BLaER1 (cell line): Measurements from ENCODE around the gene PRRC2B.
"Not testable (repeated sequence)": the region's sequence is repeated elsewhere in the genome, so short reads cannot be mapped to it uniquely, and the experiment has no call there.

Source experiments
- H3K27ac ChIP-seq: shearing (Covaris generic); formaldehyde crosslinking; 2 replicates; pipeline ENCODE4 v1.8.1; 2022
- H3K27me3 ChIP-seq: shearing (Covaris generic); formaldehyde crosslinking; 2 replicates; pipeline ENCODE4 v1.8.1; 2022
- H3K36me3 ChIP-seq: shearing (Covaris generic); formaldehyde crosslinking; 2 replicates; pipeline ENCODE4 v1.8.1; 2022
- H3K4me1 ChIP-seq: shearing (Covaris generic); formaldehyde crosslinking; 2 replicates; pipeline ENCODE4 v1.8.1; 2022
- H3K4me2 ChIP-seq: shearing (Covaris generic); formaldehyde crosslinking; 2 replicates; pipeline ENCODE4 v1.8.1; 2022
- H3K4me3 ChIP-seq: shearing (Covaris generic); formaldehyde crosslinking; 2 replicates; pipeline ENCODE4 v1.8.1; 2022
- H3K9ac ChIP-seq: shearing (Covaris generic); formaldehyde crosslinking; 2 replicates; pipeline ENCODE4 v1.8.1; 2022
- H3K9me3 ChIP-seq: shearing (Covaris generic); formaldehyde crosslinking; 2 replicates; pipeline ENCODE4 v1.8.1; 2022
- H4K20me1 ChIP-seq: shearing (Covaris generic); formaldehyde crosslinking; 2 replicates; pipeline ENCODE4 v1.8.1; 2022
- Cebpa-rat ChIP-seq: shearing (Covaris generic); IDR thresholded peaks from 2 replicates; pipeline ENCODE4 v1.8.1; 2022

The PRRC2B gene

DNA sequence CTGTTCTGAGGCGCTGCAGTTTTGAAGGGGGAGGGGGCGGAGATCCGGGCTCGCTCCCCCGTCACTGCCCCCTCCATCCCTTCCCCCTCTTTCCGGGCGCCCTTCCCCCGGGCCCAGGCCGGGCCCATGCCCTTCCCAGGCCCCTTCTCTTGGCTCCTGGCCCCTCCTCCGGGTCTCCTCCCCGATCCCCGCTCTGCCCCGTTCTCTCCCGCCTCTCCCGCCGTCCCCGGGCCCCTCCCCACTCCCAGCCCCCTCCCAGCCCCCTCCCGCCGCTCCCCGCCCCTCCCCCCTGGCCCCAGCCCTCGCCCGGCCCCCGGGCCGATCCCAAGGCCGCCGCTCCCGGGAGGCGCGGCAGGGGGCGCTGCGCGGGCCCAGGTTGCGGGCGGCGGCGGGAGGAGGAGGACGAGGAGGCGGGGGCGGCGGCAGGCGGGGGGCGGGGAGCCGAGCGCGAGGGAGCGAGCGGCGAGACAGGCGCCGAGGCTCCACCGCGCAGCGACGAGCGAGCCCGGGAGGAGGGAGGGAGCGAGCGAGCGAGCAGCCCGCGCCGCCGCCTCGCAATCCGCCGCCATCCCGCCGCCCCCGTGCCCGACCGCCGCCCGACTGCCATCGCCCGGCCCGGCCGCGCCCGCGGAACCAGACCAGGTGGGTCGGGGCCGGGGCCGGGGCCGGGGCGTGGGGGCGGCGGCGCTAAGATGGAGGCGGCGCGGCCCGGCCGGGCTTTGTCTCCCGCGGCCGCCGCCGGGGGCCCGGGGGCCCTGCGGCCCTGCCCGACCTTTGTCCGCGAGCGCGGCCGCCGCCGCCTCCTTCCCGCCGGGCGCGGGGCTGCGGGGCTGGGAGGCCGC, at the start of gene PRRC2B:
PRRC2B (plus strand) TSS at position 465 of the 842 bp plus-strand sequence. CDS start 36,059 bp downstream, outside the sequence.
- 0 out of 2 replicates have a peak, but pooled peaks have one; percentile 6 for TF ChIP-seq Cebpa-rat
- no peaks in the 10 kb centered on the region for H3K27me3 ChIP-seq
- peaks cover 11% of the 10 kb centered on the region for H3K36me3 ChIP-seq
- peaks cover 43% of the 10 kb centered on the region for H4K20me1 ChIP-seq
- peaks cover 59% of the 10 kb centered on the region for H3K4me1 ChIP-seq
- peak within 1 kb of the TSS; percentile 100 for H3K27ac ChIP-seq
- peak within 1 kb of the TSS; percentile 97 for H3K4me2 ChIP-seq
- H3K9me3 ChIP-seq = no peaks in the 10 kb centered on the region
- H3K4me3 ChIP-seq = peak within 1 kb of the TSS; percentile 95
- peak within 1 kb of the TSS; percentile 100 for H3K9ac ChIP-seq

DNA sequence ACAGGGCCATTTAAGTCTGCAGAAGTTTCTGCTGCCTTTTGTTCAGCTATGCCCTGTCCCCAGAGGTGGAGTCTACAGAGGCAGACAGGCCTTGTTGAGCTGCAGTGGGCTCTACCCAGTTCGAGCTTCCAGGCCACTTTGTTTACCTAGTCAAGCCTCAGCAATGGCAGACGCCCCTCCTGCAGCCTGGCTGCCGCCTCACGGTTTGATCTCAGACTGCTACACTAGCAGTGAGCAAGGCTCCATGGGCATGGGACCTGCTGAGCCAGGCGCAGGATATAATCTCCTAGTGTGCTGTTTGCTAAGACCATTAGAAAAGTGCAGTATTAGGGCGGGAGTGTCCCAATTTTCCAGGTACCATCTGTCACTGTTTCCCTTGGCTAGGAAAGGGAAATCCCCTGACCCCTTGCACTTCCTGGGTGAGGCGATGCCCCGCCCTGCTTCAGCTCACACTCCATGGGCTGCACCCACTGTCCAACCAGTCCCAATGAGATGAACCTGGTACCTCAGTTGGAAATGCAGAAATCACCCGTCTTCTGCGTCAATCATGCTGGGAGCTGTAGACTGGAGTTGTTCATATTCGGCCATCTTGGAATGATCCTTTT, 48.9 kb upstream of the PRRC2B start:
- not testable (repeated sequence) for H3K36me3 ChIP-seq, H3K27ac ChIP-seq, H4K20me1 ChIP-seq, H3K27me3 ChIP-seq, H3K9me3 ChIP-seq, H3K4me2 ChIP-seq, H3K4me3 ChIP-seq, H3K9ac ChIP-seq
- peaks cover 29% of the 10 kb centered on the region for H3K4me1 ChIP-seq

DNA sequence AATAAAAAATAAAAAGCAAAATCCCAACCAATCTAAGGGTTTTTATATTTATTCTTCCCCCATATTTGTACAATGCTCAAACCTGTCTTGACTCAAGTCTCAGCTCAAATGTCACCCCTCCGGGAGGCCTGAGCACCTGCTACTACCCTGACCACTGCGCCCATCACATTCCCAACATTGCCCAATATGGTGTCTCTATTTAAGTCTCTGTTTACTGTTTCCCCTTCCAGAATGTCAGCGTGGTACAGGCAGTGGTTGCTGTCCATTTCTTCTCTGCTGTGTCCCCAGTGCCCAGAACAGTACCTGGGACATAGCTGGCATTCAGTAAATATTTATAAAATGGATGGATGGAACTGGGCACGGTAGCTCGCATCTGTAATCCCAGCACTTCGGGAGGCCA, 47.3 kb upstream of the PRRC2B start:
- no peaks in the 10 kb centered on the region for H4K20me1 ChIP-seq
- no peak for TF ChIP-seq Cebpa-rat
- no peaks in the 10 kb centered on the region for H3K36me3 ChIP-seq
- H3K9me3 ChIP-seq = no peaks in the 10 kb centered on the region
- H3K9ac ChIP-seq = no peak overlapping the region
- no peak overlapping the region for H3K4me2 ChIP-seq
- H3K27me3 ChIP-seq = no peaks in the 10 kb centered on the region
- H3K4me3 ChIP-seq = no peak overlapping the region
- peaks cover 40% of the 10 kb centered on the region for H3K4me1 ChIP-seq
- H3K27ac ChIP-seq = no peak overlapping the region

DNA sequence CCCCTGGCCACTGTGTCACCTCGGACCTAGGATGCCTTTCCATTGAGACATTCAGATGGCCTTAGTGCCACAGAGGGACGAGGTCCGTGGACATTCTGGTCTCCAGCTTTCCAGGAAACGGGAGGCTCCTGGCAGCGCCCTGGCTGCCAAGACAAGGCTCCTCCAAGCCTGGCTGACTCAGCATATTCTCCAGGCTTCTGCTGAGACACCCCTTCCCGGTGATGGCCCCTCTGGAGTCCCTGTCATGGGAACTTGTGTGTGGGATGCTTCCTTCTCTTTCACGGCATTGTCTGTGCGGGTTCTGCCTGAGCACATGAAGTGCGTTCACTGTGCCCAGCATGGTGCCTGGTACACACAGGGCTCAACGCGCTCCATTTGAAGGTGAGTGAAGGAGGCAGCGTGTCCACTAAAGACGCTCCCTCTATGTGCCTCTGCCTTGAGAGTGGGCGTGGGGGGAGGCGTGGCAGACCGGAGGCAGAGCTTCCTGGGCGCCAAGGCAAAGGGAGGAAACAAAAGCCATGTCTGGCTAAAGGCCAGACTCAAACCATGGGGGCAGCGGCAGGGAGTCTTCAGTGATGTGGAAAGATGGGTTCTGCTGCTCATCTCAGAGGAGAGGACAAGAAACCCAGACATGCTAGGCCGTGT, 46.4 kb upstream of the PRRC2B start:
- Histone ChIP-seq H3K27me3 (no peaks in the 10 kb centered on the region), H3K4me3 (no peak overlapping the region), H3K4me2 (no peak overlapping the region), H3K4me1 (peaks cover 40% of the 10 kb centered on the region), H3K27ac (no peak overlapping the region), H3K9ac (no peak overlapping the region), H4K20me1 (no peaks in the 10 kb centered on the region), H3K9me3 (no peaks in the 10 kb centered on the region), H3K36me3 (no peaks in the 10 kb centered on the region)
- no peak for TF ChIP-seq Cebpa-rat

DNA sequence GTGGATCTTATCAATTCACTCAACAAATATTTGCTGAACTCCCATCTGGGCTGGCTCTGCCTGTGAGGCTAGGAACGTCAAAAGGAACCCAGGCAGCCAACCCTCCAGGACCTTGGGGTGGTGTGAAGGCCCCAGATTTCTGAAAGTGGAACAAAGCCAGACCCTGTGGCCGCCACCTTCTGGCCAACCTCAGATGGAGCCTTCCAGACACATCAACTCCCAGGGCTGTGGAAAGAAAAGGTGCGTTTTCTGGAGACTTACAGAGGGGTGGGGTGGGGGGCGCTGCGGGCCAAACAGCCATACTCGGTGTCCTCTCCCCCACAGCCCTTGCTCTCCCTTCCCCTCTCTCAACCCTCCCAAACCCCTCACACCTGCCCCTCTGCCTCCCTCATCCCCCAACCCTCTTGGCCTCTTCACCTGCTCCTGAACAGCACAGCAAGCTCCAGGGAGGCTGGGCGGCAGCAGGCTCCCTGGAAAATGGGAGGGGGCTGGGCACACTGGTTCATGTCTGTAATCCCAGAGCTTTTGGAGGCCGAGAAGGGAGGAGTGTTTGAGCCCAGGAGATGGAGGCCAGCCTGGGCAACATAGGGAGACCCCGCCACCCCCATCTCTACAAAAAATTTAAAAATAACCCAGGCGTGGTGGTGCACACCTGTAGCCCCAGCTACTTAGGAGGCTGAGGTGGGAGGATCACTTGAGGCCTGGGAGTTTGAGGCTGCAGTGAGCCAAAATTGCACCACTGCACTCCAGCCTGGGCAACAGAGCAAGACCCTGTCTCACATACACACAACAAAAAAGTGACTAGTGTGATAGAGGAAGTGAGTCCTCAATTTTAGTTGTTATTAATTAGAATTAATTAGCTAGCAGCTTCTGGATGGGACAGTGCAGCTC, 45.0 kb upstream of the PRRC2B start:
- peak overlapping the region; percentile 88 for H3K4me2 ChIP-seq

DNA sequence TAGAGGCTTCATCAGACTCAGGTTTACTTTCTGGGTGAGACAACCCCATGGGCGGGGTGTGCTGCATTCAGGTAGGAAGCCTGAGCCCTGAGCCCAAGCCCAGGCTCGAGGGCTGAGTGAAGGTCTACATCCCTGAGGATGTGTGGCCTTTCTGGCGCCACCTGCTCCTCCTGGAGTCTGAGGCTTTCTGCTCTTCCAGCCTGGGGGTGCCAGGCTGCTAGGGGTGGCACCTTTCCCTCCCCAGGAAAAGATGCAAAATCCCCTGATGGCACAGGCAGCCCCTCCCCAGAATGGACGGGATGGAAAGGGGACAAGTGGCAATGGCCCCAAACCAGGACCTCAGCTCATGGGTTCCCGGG, 44.4 kb upstream of the PRRC2B start:
- H3K4me2 ChIP-seq = peak overlapping the region; percentile 88
- H3K9ac ChIP-seq = peak overlapping the region; percentile 67; the same call in 1 of the 2 replicates
- no peaks in the 10 kb centered on the region for H4K20me1 ChIP-seq
- no peak for TF ChIP-seq Cebpa-rat
- H3K4me3 ChIP-seq = peak overlapping the region; percentile 54; the same call in 1 of the 2 replicates
- H3K27ac ChIP-seq = peak overlapping the region; percentile 29
- H3K27me3 ChIP-seq = no peaks in the 10 kb centered on the region
- no peaks in the 10 kb centered on the region for H3K36me3 ChIP-seq
- H3K4me1 ChIP-seq = peaks cover 29% of the 10 kb centered on the region
- H3K9me3 ChIP-seq = no peaks in the 10 kb centered on the region

More for the DNA sequence above, 45.0 kb upstream of the PRRC2B start:
- no peak overlapping the region for H3K9ac ChIP-seq
- no peaks in the 10 kb centered on the region for H4K20me1 ChIP-seq
- TF ChIP-seq Cebpa-rat = no peak
- peaks cover 33% of the 10 kb centered on the region for H3K4me1 ChIP-seq
- H3K4me3 ChIP-seq = no peak overlapping the region
- H3K36me3 ChIP-seq = no peaks in the 10 kb centered on the region
- H3K27me3 ChIP-seq = no peaks in the 10 kb centered on the region
- no peaks in the 10 kb centered on the region for H3K9me3 ChIP-seq
- no peak overlapping the region for H3K27ac ChIP-seq

DNA sequence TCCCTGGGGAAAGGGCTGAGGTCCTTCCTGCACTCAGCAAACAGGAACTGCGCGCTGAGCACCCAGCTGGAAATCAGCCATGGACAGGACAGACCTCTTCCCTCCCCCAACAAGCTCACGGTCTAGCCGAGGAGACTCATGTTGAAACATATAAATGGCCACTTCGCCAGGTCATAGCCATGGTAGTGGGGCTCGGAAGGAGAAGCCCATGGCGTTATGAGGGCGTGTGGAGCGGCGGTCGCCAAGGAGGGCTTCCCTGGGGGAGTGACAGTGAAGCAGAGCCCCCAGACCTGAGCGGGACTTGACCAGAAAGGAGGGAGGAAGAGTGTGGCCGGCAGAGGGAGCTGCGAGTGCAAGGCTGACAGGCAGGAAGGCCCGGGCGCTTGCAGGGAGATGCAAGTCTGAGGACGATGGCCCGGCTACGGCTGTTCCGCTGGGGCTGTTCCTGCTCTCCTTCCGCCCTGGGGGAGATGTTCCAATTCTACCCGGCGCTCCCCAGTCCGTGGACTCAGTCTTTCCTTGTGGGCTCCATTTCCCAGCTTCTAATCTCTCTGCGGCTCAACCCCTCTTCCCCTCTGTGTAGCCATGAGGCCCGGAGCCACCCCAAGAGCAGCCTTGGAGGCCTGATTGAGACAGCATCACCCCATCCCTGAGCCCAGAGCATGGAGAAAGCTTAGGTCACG, 43.9 kb upstream of the PRRC2B start:
- H3K27ac ChIP-seq = peak overlapping the region; percentile 29
- H3K9me3 ChIP-seq = no peaks in the 10 kb centered on the region
- H3K27me3 ChIP-seq = no peaks in the 10 kb centered on the region
- no peaks in the 10 kb centered on the region for H3K36me3 ChIP-seq
- H3K4me2 ChIP-seq = peak overlapping the region; percentile 88
- no peak for TF ChIP-seq Cebpa-rat
- peak overlapping the region; percentile 67 for H3K9ac ChIP-seq
- peaks cover 29% of the 10 kb centered on the region for H3K4me1 ChIP-seq
- peak overlapping the region; percentile 54; the same call in 1 of the 2 replicates for H3K4me3 ChIP-seq
- no peaks in the 10 kb centered on the region for H4K20me1 ChIP-seq

DNA sequence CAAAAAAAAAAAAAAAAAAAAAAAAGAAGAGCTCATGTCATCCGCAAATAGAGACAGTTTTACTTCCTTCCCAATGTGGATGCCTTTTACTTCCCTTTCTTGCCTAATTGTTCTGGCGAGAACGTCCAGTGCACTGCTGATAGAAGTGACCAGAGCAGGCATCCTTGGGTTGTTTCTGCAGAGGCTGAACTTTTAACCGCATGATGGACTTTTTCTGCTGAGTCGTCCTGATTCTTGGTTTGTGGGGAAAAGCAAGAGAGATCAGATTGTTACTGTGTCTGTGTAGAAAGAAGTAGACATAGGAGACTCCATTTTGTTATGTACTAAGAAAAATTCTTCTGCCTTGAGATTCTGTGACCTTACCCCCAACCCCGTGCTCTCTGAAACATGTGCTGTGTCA, 37.4 kb upstream of the PRRC2B start:
- H3K4me3 ChIP-seq, H3K9me3 ChIP-seq, H3K36me3 ChIP-seq, H4K20me1 ChIP-seq, H3K27ac ChIP-seq, H3K27me3 ChIP-seq, H3K9ac ChIP-seq: not testable (repeated sequence)
- peak overlapping the region; percentile 39; the same call in 1 of the 2 replicates for H3K4me2 ChIP-seq
- peaks cover 20% of the 10 kb centered on the region for H3K4me1 ChIP-seq

DNA sequence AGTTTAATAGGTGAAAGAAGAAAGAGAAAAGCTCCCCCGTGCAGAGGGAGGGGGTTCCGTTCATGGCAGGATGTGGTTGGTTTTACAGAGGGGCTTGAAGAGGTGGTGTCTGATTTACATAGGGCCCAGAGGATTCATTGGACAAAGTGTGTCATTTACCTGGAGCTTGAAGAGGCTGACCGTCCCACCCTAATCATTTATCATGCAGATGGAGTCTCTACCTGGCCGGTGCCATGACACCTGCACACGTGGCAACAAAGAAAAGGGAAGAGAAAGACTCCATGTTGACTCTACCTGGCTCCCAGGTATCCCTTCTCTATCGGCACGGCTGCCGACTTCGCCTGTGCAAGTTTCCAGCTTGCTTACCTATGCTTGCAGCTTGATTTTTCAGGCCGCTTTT, 35.3 kb upstream of the PRRC2B start:
- Histone ChIP-seq H3K9ac (no peak overlapping the region), H4K20me1 (no peaks in the 10 kb centered on the region), H3K27ac (no peak overlapping the region), H3K36me3 (no peaks in the 10 kb centered on the region), H3K27me3 (no peaks in the 10 kb centered on the region), H3K9me3 (no peaks in the 10 kb centered on the region), H3K4me3 (no peak overlapping the region), H3K4me2 (no peak overlapping the region), H3K4me1 (peaks cover 34% of the 10 kb centered on the region)
- no peak for TF ChIP-seq Cebpa-rat
